Activated CD4-positive, CD25-positive, alpha-beta regulatory T cell treated with anti-CD3 and anti-CD28 coated beads, Interleukin-2, amount 50 U/mL, for 16 hours (primary cell): ENCODE data around the gene FAHD2B.
"Not testable (repeated sequence)": the region's sequence is repeated elsewhere in the genome, so short reads cannot be mapped to it uniquely, and the experiment has no call there.

Experiments
- DNase-seq: peaks from one replicate; pipeline ENCODE4 v3.0.0-alpha.2; 2020; ENCODE audit warnings: low read depth, low spot score

Gene FAHD2B, protein sequence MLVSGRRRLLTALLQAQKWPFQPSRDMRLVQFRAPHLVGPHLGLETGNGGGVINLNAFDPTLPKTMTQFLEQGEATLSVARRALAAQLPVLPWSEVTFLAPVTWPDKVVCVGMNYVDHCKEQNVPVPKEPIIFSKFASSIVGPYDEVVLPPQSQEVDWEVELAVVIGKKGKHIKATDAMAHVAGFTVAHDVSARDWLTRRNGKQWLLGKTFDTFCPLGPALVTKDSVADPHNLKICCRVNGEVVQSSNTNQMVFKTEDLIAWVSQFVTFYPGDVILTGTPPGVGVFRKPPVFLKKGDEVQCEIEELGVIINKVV

DNA sequence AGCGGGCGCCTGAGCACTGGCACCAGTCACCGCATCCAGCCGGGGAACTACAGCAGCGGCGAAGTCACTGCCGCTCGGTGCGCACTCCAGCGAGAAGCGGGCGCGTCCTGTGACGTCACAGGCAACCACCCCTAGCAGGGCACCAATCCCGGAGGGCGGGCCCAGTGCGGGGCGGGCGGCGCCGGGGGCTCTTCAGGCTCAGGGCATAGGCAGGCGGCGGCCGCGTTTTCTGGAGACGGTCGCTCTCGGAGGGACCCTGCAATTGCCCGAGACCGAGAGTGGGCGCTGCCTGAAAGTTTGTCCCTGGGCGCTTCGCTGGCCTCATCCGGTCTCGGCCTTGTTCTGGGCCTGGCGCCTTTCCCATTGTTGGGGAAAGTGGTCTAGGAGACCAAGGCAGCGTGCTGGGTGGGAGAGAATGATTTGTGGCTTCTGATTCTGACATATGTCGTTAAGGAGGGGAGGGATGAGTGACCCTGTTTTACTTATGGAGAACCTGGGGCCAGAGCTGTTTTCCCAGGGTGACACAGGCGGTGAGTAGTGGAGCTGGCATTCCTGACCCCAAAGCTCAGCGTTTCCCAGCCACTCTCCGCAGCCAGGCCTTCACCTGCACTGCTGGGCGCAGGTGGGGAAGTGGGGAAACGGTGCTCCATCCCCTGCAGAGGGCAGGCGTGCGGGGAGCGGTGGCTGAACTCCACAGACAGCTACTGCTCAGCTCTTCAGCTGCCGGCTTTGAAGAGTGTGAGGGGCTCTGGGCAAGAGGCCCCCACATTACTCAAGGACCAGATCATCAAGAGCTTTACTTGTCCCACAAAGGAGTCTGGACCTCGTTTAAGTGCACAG is at the start of gene FAHD2B:
TSS of gene FAHD2B (minus strand) at position 111 of the 840 bp plus-strand sequence. CDS start 3,176 bp downstream, outside the sequence.
- peak; percentile 67 for DNase-seq

DNA sequence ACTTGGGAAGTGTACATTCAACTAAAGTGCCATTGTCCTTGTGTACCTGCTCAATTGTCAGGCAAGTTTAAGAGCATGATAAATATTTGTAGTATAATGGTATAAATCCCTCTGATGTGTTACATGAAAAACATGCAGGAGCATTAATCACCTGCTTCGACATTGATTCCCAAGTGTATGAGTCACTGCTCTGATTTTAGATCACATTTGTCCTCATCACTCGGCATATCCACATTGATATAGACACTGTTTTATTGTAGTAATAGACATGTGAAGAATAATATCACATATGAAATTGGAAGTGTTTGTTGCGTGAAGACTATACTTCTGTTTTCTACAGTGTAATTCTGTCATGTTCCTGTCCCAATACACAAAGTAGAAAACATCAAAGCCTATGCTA is 49.3 kb upstream of the FAHD2B start:
- not testable (repeated sequence) for DNase-seq

DNA sequence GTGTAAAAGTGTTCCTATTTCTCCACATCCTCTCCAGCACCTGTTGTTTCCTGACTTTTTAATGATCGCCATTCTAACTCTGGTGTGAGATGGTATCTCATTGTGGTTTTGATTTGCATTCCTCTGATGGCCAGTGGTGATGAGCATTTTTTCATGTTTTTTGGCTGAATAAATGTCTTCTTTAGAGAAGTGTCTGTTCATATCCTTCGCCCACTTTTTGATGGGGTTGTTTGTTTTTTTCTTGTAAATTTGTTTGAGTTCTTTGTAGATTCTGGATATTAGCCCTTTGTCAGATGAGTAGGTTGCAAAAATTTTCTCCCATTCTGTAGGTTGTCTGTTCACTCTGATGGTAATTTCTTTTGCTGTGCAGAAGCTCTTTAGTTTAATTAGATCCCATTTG is 34.4 kb upstream of the FAHD2B start:
- DNase-seq = not testable (repeated sequence)

DNA sequence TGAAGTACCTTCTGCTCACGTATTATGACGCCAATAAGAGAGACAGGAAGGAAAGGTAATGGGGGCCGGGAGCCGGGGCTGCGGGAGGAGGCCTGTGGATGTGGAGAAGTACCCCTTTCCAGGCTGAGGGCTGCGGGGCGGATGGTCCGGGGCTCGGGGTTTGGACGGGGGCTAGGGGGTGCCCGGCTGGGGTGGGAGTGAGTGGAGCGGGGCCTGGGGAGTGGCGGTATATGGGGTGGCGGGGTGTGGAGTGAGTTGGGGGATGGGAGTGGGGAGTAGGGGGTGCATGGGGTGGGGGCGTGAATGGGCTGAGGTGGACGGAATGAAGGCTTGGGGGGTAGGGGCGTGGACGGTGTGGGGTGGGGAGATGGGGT is 19.2 kb upstream of the FAHD2B start:
- DNase-seq = not testable (repeated sequence)

DNA sequence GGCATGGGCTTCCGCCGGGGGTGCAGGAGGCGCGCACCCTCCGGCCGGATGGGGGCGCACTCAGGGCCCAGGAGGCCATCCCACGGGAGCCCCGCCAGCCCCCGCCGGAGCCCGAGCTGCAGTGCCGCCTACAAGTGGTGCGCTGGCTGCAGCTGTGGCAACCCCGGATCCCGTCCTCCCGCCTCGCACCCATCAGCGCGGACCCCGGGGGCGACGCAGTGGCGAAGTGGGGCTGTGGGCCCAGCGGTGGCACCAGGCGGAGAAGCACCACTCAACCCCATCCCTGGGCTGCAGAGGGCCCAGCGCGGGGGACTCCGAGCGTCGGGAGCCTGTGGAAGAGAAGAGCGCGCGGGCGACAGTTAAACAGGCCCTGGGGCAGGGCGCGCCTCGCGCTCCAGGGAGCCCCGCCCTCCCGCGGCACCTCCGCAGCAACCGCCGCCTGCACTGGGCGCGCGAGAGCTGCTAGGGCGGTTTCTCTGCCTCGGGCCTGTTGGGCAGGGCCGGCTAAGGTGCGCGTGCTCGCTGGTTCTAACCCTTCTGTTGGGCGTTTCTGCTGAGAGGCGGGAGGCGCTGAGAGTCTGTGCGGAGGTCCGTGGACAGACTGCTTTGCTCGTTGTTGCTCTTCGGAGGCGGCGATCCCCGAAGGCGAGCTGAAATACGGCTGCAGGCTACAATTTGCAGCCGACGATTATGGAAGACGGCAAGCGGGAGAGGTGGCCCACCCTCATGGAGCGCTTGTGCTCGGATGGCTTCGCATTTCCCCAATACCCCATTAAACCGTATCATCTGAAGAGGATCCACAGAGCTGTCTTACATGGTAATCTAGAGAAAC is 18.6 kb upstream of the FAHD2B start, which contains the start of gene ANKRD36:
TSS of gene ANKRD36 (plus strand) at position 104 of the 832 bp plus-strand sequence. CDS start at position 691, 587 bp downstream.
- DNase-seq = peak; percentile 60

DNA sequence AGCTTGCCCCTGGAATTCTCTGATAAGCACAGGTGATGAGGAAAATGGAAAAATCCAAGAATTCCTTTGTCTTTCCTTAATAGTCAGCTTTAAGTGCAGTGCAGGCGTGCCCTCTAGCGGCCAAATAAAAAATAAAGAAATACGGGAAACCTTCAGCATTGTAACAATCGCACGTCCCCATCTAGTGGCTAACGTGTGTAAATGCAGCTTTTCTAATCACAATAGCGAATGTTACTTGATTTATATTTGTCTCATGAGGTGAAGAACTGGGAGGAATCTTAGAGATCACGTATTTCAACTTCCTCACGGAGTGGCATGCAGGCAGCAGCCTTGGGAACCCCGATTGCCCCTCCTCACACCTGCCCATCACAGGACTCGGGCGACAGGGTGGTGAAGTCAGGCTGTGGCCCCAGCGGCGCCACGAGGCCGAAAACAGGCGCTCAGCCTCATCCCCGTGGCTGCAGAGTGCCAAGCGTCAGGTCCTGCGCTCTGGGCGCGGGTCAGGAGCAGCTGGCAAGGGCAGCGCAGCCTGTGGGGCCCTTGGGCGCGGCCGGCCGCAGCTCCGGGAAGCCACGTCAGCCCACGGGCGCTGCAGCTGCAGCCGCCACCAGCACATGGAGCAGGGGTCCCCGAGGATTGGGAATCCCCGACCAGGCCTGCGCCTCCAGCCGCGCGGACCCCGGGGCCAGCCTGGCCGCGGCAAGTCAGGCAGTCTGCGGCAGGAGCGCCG is 17.8 kb upstream of the FAHD2B start:
- DNase-seq = peak; percentile 43

DNA sequence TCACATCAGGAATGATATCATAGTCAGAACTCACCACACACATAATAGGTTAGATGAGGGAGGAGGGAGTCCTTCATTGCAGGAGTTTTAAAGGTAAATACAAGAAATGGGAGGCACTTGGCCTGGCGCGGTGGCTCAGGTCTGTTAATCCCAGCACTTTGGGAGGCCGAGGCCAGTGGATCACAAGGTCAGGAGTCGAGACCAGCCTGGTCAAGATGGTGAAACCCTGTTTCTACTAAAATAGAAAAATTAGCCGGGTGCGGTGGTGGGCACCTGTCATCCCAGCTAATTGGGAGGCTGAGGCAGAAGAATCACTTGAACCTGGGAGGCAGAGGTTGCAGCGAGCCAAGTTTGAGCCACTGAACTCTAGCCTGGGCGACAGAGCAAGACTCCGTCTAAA is 16.6 kb upstream of the FAHD2B start:
- DNase-seq = not testable (repeated sequence)

DNA sequence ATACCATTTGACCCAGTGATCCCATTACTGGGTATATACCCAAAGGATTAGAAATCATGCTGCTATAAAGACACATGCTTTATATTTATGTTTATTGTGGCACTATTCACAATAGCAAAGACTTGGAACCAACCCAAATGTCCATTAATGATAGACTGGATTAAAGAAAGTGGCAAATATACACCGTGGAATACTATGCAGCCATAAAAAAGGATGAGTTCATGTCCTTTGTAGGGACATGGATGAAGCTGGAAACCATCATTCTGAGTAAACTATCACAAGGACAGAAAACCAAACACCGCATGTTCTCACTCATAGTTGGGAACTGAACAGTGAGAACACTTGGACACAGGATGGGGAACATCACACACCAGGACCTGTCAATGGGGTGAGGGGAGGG is 12.2 kb upstream of the FAHD2B start:
- DNase-seq = not testable (repeated sequence)

DNA sequence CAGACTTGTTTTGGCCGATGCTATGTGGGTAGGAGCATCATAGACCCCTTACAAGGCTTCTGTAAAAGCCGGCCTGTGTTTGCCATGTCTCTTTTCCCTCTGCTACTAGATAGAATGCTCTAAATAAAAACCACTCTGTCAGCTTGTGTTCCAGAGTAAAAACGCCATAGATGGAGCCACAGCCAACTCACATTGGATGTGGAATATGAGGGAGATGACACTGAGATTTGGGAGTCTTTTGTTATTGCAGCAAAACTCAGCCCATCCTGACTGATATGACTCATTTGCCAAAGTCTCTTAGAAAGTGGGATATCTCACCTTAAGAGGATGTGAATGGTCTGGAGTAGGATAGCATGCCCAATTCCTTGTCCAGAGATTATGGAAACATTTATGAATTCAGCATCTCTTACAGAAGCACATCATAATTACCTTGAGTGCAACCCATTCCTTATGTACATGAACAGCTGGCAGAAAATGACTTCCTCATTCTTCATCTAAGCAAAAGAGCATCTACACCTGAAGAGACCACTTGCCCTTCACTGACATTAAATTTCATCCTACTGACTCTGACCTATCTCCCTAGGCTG is 4.2 kb upstream of the FAHD2B start:
- not testable (repeated sequence) for DNase-seq

DNA sequence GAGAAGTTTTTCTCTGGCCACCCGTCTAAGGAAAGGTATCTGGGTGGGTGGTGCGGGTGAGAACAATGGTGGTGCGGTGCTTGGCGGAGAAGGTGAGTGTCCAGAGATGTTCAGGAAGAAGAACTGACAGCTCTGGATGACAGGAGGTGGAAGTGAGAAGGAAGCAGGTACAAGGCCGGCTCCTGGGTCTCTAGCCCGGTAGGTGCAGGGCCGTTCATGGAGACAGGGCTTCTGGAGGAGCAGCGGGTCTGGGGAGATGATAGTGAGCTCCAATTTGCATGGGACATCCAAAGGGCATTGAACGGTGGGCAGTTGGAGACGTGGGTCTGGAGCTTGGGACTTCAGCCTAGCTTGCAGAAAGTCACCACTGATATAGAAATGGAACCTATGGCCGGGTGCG is 979 bp upstream of the FAHD2B start:
- no peak for DNase-seq

DNA sequence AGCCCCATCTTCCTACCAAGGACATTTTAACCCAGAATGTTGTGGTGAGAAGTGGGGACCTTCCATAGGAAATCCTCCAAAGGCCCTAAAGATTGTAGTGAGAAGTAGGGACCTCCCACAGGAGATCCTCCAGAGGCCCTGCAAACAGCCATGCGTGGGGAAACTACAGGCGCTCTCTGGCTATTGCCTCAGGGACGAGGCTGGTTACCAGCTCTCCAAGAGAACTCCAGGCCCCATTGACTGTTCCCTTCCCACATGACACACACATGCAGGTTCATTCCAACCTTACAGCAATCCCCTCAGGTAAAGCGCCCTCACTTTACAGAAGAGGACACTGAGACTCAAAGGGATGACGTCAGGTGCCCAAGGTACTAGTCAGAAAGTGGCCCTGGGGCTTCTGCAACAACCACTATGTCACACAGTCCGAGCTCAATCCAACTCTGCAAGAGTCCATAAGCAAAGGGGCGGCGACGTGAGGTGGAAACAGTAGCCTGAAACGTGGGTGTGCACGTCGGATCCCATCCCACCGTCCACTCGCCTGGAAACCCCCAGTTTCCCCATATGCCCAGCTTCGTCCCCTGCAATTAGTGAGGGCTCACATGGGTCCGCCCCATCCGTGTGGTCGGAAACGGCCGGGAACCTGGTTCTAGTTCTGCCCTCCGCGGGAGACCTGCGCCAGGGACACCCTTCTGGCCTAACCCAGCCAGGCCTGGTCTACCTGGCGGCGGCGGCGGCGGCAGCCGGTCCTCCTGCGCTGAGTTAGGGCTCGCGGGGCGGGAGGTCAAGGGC is 505 bp downstream of the FAHD2B start:
- DNase-seq = not testable (repeated sequence)

DNA sequence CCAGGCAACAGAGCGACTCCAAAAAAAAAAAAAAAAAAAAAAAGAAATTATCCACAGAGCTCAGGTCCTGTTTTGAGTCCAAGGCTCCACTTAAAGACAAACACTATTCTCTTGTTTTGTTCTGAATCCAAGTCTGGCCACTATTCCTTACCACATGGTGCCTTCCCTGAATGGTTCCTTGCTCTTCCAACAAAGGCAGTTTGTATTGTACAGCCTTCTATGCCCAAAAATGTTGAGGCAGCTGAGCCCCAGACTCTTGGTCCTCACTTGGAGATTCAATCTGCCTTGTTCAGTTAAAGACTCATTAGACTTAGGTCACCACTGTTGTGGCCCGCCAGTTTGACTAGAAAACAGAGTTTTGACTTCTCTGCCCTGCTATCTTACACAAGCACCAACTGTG is 1.7 kb downstream of the FAHD2B start:
- not testable (repeated sequence) for DNase-seq

DNA sequence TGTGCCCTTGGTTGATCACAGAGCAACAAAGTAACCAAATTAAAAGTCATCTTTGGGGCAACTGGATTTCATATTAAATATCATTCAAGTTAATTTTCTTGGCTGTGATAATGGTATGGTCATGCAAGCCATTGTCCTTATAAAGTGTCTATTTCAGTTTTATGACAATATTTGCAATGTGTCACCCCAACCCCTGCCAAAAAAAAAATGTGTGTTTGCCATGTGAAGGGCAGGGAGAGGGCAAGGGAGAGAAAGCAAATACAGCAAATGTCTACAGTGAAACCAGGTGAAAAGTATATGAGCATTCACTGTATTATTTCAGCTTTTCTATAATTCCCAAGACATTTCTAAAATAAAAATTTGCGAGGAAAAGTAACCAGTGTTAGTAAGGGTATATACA is 6.0 kb downstream of the FAHD2B start:
- DNase-seq = not testable (repeated sequence)

DNA sequence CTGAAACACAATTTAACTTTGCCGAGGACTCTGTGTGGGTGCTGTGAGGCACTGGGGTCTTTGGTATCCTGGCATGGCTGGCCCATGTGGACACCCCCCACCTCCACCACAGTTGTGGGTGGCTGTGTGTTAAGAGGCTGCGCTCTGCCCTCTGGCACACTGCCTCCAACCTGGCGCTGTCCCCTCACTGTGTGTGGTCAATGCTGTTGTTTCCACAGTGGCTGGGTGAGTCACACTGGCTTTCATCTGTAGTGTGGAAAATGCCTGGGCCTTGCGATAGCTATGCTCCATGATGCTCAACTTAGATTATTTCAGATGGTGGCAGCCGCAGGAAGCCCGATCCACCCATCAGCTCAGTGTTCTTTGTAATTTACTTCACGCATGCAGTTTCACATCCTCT is 9.6 kb downstream of the FAHD2B start:
- DNase-seq = not testable (repeated sequence)

DNA sequence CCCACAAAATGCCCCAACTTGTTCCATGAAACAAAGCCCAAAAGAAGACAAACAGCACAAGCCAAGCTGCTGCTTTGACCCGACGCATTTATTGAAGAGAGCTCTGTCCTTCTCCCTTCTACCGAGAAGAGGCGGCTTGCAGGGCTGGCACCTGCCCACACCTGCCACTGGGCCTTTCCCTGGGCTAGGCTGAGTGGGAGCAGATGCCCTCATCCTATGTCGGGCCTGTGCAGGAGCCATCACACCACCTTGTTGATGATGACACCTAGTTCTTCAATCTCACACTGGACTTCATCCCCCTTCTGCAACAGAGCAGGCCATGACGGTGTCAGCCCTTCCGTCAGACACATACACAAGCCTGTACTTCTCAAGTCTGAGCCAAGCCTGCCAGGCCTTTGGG is 11.2 kb downstream of the FAHD2B start:
- not testable (repeated sequence) for DNase-seq

DNA sequence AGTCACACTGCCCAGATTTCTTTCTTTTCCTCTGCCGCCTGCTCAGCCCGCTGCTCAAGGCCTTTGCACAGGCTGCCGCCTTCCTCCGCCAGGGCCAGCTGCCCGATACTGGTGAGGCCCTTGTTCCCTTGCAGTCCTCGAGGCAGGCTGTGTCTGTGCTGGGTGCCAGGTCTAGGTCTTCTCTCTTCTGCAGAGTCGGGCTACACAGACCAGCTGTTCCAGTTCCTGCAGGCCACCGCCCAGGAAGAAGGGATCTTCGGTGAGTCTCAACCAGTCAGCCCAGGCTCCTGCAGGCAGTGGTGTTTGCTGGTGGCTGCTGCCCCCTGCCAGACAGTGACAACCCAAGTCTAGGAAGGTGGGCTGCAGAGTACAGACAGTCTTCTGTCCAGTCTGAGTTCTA is 12.5 kb downstream of the FAHD2B start:
- DNase-seq = not testable (repeated sequence)

DNA sequence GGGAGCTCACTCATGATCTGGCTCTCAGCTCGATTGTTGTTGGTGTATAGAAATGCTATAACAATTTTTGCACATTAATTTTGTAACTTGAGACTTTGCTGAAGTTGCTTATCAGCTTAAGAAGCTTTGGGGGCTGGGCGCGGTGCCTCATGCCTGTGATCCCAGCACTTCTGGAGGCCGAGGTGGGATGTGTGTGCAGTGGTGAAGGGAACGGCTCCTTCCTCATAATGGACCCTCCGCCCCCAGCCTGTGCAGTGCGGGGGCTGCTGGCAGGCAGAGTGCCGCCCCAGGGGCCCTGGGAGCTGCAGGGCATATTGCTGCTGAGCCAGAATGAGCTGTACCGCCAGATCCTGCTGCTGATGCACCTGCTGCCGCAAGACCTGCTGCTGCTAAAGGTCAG is 13.8 kb downstream of the FAHD2B start:
- not testable (repeated sequence) for DNase-seq

DNA sequence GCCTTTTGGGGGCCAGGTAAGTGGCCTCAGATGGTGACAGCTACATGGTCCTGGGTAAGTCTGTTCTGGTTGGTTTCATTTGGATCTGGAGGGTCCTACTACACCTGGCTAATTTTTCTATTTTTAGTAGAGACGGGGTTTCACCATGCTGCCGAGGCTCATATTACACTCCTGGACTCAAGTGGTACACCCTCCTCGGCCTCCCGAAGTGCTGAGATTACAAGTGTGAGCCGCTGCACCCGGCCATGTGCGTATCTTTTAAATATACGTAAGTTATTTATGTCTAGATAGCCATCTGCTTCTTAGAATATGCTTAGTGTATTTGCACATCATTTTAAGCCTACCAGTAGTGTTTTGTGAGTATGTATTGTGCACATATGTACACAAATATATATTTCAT is 17.5 kb downstream of the FAHD2B start:
- not testable (repeated sequence) for DNase-seq

DNA sequence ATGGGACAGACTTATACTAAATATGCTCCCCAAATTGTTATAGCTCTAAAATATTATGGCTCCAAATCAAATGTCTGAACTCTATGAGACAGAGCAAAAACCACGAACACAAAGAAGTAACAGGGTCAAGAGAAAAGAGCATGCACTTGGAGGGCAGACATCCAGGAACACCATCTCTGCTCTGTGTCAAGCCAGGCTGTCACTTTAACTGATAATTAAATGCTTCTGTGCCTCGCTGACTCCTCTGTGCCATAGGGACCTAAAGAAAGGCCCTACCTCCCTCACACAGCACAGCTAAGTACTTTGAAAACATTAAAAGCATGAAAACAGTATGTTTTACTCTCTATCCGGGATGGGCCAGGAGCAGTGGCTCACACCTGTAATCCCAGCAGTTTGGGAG is 23.8 kb downstream of the FAHD2B start:
- not testable (repeated sequence) for DNase-seq

DNA sequence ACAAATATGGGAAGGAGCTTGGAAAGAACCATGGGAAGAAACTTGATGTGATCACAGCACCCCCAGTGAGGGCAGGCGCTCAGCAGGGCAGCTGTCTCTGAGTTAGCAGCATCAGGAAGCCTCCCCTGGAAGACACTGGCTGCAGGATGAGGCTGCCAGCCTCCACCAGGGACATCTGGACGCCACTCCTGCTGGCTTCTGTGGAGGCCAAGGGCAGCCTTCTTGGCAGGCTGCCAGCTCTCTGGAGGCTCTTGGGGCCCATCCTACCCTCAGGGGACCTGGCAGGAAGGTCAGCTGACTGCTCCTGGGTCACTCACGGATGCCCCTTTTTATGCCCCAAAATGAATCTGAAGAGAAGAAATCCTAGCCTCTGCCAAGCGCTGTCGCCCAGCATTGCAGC is 26.0 kb downstream of the FAHD2B start:
- not testable (repeated sequence) for DNase-seq
